HTERT RPE-1 (cell line): ENCODE data around the gene CLIP1.

Experiments
- in situ Hi-C: fragments of 300-500 bp; cut with MboI; formaldehyde crosslinking; loops from 4 replicates; pipeline ENCODE4 v1.14.3; 2020; ENCODE audit warnings: low sequenced_read_pairs

CLIP1 gene

DNA sequence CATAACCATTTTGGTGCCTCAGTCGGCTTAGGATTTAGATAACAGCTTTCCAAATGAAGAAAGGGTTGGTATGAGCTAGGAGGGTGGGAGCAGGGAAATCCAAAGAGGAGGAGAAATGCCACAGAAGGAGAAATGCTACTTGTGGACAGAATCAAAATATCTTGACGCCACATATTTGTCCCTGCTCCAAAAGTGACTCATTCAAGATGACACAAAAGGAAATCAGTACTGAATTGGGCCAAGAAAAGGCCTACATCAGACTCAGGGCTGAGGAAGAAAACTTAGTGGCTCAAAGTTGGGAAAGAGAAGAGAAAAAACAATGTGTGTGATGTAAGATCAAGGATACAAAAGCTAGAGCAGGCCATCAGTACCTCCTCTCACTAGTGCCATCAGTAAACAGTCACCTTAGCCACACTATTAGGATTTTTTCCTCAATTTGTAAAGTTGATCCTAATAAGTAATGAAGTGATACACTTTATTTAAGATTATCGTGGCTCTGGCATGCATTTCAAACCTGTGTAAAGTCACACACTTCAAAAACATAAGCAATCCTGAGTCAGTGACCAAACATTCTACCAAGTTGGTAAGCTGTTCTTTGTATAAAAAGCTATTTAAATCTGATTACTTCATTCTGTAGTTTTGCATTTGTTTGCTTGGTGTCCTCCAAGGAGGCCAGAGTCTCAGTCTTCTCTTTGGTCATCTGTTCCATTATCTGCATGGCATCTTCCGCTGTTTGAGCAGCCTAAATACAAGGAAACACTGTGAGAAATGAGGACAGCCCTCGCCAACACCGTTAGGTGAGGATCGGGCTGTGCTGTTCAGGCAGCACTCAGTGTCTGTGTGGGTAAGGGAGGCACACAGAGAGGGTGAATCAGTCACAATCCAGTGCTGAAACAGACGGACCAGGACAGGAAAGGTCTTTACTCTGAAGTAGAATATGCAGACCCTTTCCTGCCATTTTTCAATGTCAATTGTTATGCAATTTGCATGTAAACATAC is 103.6 kb downstream of the CLIP1 start:
- in situ Hi-C loops = no loop called here

DNA sequence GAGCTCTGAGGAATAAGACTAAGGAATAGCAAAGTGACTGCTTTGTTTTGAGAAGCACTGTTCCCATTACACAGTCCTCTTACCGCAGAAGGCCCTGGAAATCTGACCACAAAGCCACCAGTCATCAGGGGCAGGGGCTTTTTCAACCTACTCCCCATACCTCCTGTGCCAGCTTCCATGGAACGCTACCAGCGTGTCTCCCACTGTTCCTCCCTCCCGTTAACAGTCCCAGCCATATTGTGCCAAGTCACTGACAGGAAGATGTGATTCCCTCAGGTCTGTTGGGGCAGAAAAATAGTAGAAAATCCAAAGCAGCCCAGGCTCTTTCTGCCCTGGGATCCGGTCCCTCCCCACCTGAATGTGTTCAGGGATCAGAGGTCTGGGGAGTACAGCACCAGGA is 109.5 kb downstream of the CLIP1 start:
- in situ Hi-C loops = no loop called here

DNA sequence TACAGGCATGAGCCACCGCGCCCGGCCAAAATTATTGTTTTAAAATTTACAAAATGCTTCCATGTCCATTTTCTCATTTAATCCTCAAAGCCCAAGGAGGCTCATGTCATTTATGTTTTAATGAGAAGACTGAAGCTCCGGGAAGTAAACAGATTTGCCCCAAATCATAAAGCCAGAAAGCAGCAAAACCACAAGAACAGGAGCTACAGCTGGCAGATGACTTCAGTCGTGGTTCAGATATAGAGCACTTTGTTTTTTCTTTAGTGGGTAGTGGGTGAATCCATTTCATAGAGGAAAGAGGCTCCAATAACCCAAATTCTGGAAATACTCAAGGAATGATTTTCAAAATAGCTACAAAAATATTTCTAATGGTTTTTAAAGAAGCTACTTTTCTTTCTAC is 110.8 kb downstream of the CLIP1 start:
- in situ Hi-C loops = no loop called here

DNA sequence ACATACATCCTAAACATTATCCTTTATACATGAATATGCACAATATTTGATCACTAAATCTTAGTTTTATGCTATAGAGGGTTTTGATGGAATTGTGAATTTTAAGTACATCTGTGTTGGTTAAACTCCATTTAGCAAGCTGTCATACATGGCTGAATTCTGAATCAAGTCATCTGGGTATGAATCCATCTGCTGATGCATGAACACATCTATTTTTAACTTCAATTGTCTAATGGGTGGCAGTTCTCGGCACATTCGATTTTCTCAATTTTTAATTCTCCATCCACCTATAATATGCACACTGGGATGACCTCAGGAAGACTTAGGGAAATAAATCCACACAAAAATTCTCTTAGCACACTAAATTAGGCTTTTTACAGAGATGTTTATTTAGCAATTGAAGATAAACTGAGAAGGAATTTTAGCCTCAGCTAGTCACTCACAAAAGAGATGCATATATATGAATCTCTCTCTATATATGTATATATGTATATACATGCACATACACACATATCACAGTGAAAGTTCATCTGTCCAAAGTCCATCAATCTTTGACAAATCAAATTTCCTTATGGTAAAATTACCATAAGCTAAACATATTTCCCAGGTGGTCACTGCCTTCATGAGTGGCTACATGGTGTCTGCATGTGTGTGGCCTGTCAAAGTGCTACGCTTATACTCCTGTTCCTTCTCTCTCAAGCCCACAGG is 111.7 kb downstream of the CLIP1 start:
- in situ Hi-C loops = no loop called here

DNA sequence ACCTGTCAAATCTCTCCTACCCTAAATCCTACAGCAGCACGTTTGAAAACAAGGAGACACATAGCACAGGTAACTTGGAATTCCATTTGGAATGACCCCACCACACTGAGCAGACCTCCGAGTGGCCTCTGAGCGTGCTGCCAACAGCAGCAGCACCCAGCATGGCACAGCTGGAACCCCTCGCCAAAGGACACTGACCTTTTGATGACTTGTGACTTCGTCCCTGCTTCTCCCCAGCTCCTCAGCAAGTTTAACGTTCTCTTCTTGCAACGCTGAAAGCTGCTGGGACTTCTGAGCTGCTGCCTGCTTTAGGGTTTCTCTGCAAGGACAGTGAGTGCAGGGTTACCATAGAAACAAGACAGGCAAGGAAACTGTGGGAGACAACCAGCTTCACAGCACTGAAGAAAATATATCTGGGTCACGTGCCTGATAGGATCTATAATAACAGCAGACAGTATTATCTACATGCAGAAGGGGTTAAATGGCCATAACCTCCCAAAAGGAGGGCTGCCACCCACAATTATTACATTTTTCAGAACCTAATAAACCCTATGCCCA is 112.8 kb downstream of the CLIP1 start:
- in situ Hi-C loops = no loop called here

DNA sequence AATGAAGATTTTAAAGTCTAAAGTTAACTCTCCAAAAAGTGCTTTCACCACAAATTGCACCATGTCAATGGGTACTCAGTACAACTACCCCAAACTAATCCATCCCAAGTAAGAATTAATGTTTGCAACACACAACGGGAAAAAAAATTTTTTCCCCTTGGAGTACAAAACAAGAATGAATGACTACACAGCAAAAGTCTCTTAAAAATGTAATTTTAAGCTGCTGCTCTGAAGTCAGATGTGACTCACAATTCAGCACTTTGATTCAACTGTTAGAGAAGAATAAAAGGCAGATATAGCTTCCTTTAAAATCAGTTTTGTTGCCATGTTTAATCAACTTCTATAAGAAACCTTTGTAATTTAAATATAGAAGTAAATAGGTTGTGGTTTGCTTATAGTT is 113.7 kb downstream of the CLIP1 start:
- in situ Hi-C loops = no loop called here

DNA sequence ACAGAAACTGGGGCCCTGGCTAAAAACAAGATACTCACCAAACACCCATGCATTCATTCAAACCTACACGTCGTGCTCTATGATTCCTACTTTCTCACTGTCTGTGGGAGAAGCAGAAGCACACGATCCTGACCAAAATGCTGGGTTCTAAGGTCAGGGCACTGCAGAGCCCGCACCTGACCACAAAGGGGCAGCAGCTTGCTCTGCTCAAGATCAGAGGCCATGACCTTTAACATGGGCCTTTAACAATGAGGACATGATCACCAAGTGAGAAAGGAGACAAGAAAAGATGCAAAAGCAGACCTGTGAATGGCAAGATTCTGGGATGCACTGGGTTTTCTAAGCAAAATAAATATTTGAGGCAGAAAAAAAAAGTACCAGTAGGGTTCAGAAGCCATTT is 116.1 kb downstream of the CLIP1 start:
- in situ Hi-C loops = no loop called here

DNA sequence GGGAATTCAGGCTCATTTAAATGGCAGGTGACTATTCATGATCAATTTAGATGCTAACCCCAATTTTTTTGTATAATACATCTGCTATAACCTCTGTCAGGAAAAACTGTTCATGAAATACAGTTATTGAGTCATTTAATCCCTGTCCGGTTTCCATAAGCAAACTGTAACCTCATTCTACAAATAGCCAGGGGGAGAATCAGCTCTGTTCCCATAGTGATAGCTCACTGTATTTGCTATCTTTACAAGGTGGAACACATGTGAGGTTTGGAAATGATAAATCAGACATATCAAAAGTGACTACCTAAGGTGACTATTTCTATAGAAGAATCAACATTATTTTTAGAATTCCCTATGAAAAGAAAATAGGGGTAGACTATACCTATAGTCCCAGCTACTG is 117.5 kb downstream of the CLIP1 start:
- in situ Hi-C loops = no loop called here

DNA sequence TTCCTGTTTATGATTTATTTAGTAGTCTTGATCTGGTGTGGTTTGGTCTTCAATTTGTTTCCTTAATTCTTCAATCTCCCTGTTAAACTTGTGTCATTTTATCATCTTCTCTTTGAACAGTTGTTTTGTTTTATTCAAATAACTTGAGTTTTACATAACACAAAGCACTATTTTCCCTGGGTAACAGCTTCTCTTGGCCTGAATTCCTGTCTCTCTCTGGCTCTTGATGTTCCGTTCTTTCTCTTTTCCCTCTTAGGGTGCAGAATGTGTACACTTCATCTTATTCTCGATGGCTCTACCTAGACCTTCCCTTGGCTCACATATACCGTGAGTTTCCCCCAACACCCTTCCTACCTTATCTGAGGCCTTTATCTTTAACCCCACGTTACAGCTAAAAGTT is 119.4 kb downstream of the CLIP1 start:
- in situ Hi-C loops = no loop called here

DNA sequence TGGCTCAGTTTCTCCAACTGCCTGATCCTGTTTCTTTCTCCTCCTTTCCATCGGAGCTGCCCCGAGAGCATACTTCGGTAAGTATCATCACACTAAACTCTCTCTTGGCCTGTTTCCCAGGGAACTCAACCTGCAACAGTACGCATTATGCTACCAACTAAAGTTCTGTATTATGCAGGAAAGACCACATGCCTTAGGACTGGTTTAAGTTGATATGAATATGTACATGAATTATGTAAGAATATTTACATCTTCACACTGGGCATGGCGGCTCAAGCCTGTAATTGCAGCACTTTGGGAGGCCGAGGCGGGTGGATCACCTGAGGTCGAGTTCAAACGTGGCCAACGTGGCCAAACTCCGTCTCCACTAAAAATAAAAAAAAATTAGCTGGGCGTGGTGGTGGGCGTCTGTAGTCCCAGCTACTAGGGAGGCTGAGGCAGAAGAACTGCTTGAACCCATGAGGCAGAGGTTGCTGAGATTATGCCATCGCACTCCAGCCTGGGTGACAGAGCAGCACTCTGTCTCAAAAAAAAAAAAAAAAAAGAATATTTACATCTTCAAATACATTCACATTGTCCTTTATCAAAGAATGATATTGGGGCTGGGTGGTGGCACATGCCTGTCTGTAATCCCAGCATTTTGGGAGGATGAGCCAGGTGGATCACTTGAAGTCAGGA is 124.3 kb downstream of the CLIP1 start:
- in situ Hi-C loops = no loop called here

DNA sequence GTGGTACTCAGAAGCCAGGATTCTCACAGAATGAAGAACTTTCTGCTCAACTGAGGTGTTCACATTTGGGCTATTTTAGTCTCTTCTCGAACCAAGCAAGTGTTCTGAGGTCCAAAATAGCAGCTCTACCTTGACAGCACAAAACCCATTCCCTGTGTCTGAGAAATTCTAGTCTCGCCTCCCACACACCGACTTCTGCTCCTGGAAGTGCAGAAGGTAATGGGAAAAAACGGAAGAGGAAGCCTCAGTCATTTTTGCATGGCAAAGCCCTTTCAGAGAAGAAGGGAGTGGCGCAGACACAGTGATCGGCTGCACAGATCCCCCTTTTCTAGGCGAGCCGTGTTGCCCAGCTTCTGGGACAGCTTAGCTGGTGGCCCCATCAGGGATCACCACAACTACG is 125.0 kb downstream of the CLIP1 start:
- in situ Hi-C loops = no loop called here

DNA sequence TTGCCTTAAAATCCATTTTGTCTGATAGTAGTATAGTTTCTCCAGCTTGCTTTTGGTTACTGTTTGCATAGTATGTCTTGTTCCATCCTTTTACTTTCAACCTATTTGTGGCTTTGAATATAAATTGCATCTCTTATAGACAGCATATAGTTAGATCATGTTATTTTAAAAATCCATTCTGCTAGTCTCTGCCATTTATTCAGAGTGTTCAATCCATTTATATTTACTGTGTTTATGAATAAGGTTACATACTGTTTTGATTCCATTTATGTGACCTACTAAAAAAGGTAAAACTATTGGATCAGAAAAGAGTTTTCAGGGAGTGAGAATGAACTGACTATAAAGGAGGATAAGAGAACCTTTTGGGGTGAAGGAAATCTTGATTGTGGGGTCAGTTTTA is 126.6 kb downstream of the CLIP1 start:
- in situ Hi-C loops = no loop called here

DNA sequence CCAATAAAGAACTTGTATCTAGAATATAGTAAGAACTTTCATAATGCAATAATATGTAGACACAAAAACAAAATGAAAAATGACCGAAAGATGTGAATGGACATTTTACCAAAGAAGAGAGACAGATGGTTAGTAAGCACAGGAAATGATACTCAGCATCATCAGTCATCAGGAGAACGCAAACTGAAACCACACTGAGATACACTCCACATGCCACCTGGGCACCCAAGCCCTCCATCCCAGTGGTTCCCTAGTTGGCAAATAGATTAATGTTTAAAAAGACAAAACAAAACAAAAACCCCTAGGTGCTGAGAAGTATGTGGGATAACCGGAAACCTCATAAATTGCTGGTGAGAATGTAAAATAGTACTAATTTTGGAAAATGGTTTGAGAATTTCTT is 129.4 kb downstream of the CLIP1 start:
- in situ Hi-C loops = no loop called here

DNA sequence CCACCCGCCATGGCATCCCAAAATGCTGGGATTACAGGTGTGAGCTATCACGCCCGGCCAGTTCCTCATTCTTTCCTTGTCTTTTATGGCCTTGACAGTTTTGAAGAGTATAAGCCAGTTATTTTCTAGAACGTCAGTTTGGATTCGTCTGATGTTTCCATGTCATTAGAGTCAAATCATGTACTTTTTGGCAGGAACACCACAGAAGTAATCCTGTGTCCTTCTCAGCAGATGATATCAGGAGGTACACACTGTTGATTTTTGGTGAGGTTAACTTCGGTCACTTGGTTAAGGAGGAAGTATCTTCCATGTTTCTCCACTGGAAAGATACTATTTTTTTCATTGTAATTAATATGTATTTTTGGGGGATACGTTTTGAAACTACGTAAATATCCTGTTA is 131.0 kb downstream of the CLIP1 start:
- in situ Hi-C loops = no loop called here

DNA sequence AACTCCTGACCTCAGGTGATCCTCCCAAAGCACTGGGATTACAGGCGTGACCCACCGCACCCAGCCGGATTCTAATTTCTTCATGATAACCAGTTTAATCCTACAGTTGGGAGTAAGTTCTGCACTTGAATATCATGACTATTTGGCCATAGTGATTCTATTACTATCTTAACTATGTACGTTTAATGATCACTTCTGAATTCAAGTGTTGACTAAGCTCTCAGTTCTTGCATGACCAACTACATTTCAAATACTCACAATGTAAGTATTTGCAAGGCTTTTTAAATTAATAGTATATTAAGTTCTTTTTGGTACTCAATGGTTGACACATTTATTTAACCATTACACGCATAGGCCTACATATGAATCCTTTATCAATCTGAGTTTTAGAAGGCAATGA is 138.8 kb downstream of the CLIP1 start:
- in situ Hi-C loops = no loop called here

DNA sequence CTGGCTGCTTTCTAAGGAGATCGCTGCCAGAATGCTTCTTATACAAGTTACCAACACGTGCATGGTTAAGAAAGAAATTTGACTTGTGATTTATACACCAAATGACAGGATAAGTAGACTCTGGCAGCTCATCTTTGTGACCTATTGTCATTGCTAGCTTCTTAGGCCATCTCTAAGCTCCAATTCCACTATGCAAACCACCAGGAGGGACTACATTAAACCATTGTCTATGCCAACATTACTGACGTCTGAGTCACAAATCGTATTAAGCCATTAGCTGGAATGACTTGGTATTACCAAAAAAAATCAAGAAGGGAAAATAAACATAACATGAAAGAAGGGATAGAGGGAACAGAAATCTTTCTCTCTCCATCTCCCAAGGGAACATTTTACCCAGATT is 140.4 kb downstream of the CLIP1 start:
- in situ Hi-C loops = no loop called here

DNA sequence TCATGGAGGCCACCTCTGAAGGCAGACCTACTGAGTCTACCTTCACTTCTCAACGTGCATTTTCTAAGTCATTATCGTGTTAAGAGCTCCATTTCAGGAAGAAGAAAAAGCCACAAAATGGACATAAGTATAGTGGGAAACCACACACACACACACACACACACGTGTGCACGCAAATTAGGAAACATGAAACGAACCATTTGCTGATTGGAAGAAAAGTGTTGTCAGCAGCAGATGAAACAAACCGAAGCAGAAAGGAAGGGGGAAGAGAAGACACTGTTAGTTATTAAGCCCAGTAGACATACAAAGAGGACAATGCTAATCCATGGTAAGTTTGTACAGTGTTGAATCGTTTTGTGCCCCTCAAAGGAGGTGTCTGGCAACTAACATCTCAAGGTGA is 146.2 kb downstream of the CLIP1 start:
- in situ Hi-C loops = no loop called here

DNA sequence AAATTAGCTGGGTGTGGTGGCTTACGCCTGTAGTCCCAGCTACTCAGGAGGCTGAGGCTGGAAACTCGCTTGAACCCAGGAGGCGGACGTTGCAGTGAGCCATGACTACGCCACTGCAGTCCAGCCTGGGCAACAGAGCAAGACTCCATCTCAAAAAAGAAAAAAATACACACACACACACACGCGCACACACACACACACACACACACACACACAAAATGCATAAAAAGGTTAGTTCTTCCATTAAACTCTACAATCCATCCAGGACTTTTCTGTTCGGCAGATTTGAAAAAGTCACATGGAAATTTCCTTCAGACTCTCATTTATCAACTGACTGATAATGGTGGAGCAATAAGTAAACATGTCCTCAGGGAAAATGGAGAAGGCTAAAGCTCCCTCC is 147.0 kb downstream of the CLIP1 start:
- in situ Hi-C loops = no loop called here

DNA sequence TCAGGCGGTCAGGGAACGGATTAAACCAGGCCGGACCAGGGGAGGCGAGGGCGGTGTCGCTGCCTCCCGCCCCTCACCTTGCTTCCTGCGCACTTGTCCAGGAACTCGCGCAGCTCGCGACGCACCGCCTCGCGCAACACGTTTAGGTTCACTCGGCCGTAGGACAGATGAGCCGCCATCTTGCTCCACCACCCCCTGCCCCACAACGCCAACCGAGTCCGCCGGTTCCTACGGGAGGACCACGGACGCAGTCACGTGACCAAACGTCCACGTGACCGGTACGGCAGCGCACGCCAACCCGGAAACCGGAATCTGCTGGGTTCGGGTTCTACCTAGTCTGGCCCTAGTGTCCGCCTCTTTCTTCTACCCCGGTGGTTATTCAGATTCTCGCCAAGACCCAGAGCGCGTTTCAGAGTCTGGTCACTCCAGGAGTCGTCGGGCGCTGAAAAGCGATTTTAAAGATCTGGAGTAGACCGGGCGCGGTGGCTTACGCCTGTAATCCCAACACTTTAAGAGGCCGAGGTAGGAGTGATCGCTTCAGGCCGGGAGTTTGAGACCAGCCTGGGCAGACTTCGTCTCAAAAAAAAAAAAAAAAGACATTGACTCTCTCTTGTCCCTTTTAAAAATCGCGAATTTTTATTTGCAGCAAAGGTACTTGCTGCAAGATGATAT is 156.1 kb downstream of the CLIP1 start, which contains the start of gene VPS33A:
Gene VPS33A, minus strand, starts transcription at position 265 of the 672 bp plus-strand sequence. Its CDS starts 86 bp downstream, at position 179.
- in situ Hi-C loops = no loop called here

DNA sequence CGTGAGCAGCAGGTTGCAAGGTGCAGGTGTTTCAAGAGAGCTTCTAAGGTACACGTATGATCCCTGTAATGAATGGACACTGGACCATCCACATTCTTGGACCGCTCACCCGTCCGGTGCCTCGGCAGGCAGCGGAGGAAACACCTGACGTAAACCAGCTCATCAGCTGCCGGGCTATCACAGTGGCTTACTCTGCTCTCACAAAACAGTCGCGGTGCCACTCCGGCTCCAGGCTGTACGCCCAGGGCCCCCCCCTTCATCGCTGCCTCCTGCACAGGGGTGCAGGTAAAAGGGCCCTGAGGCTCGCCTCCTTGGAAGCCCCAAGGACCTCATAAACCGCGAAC is 156.6 kb downstream of the CLIP1 start:
- in situ Hi-C loops = no loop called here

DNA sequence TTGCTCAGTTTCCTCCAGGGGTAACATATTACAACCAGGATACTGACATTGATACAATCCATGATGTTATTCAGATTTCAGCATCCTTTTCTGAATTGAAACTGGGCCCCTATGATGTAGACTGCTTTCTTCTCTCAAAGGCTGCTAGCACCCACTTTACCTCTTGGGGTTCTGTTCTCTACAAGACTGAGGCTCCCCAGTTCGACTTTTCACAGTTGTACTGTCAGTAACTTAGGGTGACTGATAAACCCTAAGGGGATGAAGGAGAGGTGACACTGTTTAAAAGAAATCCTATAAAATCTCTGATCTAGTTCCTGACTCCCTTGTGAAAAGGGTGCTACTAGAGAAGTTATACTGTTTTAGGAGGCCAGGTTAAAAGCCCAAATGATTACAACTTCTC is 157.0 kb downstream of the CLIP1 start:
- in situ Hi-C loops = no loop called here
